ENCODE results near the gene ANKRD42.
"Not testable (repeated sequence)": the region's sequence is repeated elsewhere in the genome, so short reads cannot be mapped to it uniquely, and the experiment has no call there.

Gene ANKRD42

GRCh38 chr11:83257761-83258168, 64.3 kb downstream of the ANKRD42 start:
- no peak overlapping the region for H3K27ac ChIP-seq
- no peak for TF ChIP-seq ZFX (IDR thresholded peaks at IDR 0.05)
- TF ChIP-seq CTCF (conservative IDR thresholded peaks at IDR 0.05) = no peak

- no peak for TF ChIP-seq CTCF (conservative IDR thresholded peaks at IDR 0.05)
- no peak for TF ChIP-seq ZFX (IDR thresholded peaks at IDR 0.05)
- no peak overlapping the region for H3K27ac ChIP-seq
These were observed 66.0 kb downstream of the ANKRD42 start for GRCh38 chr11:83259559-83259958.

- no peak overlapping the region for H3K27ac ChIP-seq
- TF ChIP-seq ZFX (IDR thresholded peaks at IDR 0.05) (no peak), CTCF (conservative IDR thresholded peaks at IDR 0.05) (no peak)
These were observed 71.8 kb downstream of the ANKRD42 start for GRCh38 chr11:83265331-83265730.

GRCh38 chr11:83269080-83269479, 75.6 kb downstream of the ANKRD42 start:
- not testable (repeated sequence) for H3K27ac ChIP-seq

GRCh38 chr11:83271734-83272133, 78.2 kb downstream of the ANKRD42 start:
- H3K27ac ChIP-seq = not testable (repeated sequence)

GRCh38 chr11:83272627-83273026, 79.1 kb downstream of the ANKRD42 start:
- no peak for TF ChIP-seq ZFX (IDR thresholded peaks at IDR 0.05)
- TF ChIP-seq CTCF (conservative IDR thresholded peaks at IDR 0.05) = no peak
- no peak overlapping the region for H3K27ac ChIP-seq

- TF ChIP-seq CTCF (conservative IDR thresholded peaks at IDR 0.05) (no peak), ZFX (IDR thresholded peaks at IDR 0.05) (no peak)
These were observed 82.6 kb downstream of the ANKRD42 start for GRCh38 chr11:83275888-83276641.

GRCh38 chr11:83278351-83278750, 84.8 kb downstream of the ANKRD42 start:
- TF ChIP-seq CTCF (conservative IDR thresholded peaks at IDR 0.05) (no peak), ZFX (IDR thresholded peaks at IDR 0.05) (no peak)
- no peak overlapping the region for H3K27ac ChIP-seq

More at GRCh38 chr11:83275888-83276641, 82.6 kb downstream of the ANKRD42 start:
- no peak overlapping the region for H3K27ac ChIP-seq
